RWPE2 (cell line): Measurements from ENCODE around the gene C1QTNF8.

Experiments
- ATAC-seq: fragments of 200-7000 bp; cut with Tn5 transposase; 3 replicates; pipeline ENCODE4 v1.9.1; 2021; ENCODE audit warnings: low read depth
- DNase-seq: peaks from one replicate; pipeline ENCODE4 v3.0.0-alpha.2; 2020; ENCODE audit warnings: low spot score
- H3K27ac ChIP-seq: fragments of 450-650 bp; 2 replicates; pipeline ENCODE4 v1.5.1; 2017; ENCODE audit warnings: mild to moderate bottlenecking; ENCODE audit not compliant: poor library complexity, severe bottlenecking
- H3K27me3 ChIP-seq: fragments of 250-450 bp; sonication (Bioruptor Pico); 2 replicates; pipeline ENCODE4 v1.5.1; 2021; ENCODE audit warnings: mild to moderate bottlenecking, moderate library complexity; ENCODE audit not compliant: insufficient read depth, poor library complexity, severe bottlenecking
- H3K36me3 ChIP-seq: fragments of 250-450 bp; sonication (Bioruptor Pico); 2 replicates; pipeline ENCODE4 v1.5.1; 2020; ENCODE audit warnings: low read depth, mild to moderate bottlenecking, moderate library complexity
- H3K4me1 ChIP-seq: fragments of 250-450 bp; sonication (Bioruptor Pico); 2 replicates; pipeline ENCODE4 v1.5.1; 2021; ENCODE audit warnings: mild to moderate bottlenecking, moderate library complexity; ENCODE audit not compliant: insufficient read depth, poor library complexity, severe bottlenecking
- H3K4me3 ChIP-seq: fragments of 250-450 bp; sonication (Bioruptor Pico); 2 replicates; pipeline ENCODE4 v1.5.1; 2021; ENCODE audit warnings: mild to moderate bottlenecking, moderate library complexity; ENCODE audit not compliant: severe bottlenecking
- H3K9me3 ChIP-seq: fragments of 250-450 bp; sonication (Bioruptor Pico); 2 replicates; pipeline ENCODE4 v1.5.1; 2021; ENCODE audit warnings: mild to moderate bottlenecking, moderate library complexity; ENCODE audit not compliant: severe bottlenecking
- TF ChIP-seq, protein P1 (sequence below): fragments of 450-650 bp; IDR thresholded peaks from one replicate; pipeline ENCODE4 v1.5.1; 2017; ENCODE audit warnings: mild to moderate bottlenecking, moderate library complexity; ENCODE audit not compliant: poor library complexity, severe bottlenecking

Gene C1QTNF8

DNA sequence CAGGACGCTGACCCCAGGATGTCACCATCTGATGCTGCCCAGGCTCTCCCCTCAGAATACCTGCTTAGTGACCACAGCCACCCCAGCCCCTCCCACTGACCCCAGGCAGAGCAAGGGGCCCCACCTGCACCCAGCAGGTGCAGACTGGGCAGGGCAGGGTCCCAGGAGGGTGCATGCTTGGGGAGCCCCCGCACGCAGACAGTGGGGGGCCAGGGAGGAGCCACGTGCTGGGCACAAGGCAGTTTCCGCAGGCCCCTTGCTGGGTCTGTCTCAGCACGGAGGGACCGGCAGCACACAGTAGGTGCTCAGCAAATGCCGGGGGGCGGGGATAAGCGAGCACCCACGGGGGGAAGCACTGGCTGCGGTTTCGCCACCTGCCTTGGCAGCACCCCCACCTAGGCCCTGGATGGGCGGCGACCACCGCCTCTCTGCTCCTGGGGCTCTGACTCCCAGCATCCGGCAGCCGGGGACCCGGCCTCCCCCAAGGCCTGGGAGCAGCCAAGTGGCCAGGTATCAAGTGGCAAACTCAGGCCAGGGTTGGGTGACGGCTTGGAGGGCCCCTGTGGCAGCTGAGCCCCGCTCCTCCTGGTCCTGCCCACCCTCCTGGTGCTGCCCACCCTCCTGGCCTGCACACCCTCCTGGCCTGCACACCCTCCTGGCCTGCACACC is 42.2 kb downstream of the C1QTNF8 start:
- Histone ChIP-seq H3K36me3 (no peaks in the 10 kb centered on the region), H3K27me3 (no peaks in the 10 kb centered on the region), H3K9me3 (no peaks in the 10 kb centered on the region), H3K4me1 (no peaks in the 10 kb centered on the region), H3K27ac (no peak overlapping the region), H3K4me3 (no peak overlapping the region)
- ATAC-seq (no peak), DNase-seq (no peak)
- TF ChIP-seq, protein P1, sequence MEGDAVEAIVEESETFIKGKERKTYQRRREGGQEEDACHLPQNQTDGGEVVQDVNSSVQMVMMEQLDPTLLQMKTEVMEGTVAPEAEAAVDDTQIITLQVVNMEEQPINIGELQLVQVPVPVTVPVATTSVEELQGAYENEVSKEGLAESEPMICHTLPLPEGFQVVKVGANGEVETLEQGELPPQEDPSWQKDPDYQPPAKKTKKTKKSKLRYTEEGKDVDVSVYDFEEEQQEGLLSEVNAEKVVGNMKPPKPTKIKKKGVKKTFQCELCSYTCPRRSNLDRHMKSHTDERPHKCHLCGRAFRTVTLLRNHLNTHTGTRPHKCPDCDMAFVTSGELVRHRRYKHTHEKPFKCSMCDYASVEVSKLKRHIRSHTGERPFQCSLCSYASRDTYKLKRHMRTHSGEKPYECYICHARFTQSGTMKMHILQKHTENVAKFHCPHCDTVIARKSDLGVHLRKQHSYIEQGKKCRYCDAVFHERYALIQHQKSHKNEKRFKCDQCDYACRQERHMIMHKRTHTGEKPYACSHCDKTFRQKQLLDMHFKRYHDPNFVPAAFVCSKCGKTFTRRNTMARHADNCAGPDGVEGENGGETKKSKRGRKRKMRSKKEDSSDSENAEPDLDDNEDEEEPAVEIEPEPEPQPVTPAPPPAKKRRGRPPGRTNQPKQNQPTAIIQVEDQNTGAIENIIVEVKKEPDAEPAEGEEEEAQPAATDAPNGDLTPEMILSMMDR = no peak

DNA sequence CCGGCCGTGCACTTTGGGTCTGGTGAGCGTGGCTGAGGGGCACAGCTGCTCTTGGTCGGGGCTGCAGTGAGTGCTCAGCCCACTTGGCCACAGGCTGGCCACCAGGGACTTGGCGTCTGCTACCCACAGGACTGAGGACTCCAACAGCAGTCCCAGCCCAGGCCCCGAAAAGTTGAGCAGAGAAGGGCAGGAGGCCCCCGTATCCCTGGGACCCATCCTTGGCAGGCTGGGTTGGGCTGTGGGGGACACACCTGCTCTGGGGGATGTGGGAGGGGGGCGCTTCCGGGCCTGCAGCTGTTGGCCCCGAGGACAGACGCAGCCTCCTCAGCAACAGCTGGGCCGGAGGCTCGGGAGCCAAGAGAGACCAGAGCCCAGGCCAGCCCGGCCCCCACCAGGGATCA is 42.9 kb downstream of the C1QTNF8 start:
- no peak overlapping the region for H3K4me3 ChIP-seq
- H3K27ac ChIP-seq = no peak overlapping the region
- TF ChIP-seq, protein P1 = no peak
- DNase-seq = no peak
- H3K27me3 ChIP-seq = no peaks in the 10 kb centered on the region
- no peaks in the 10 kb centered on the region for H3K9me3 ChIP-seq
- no peaks in the 10 kb centered on the region for H3K36me3 ChIP-seq
- no peaks in the 10 kb centered on the region for H3K4me1 ChIP-seq
- no peak for ATAC-seq

DNA sequence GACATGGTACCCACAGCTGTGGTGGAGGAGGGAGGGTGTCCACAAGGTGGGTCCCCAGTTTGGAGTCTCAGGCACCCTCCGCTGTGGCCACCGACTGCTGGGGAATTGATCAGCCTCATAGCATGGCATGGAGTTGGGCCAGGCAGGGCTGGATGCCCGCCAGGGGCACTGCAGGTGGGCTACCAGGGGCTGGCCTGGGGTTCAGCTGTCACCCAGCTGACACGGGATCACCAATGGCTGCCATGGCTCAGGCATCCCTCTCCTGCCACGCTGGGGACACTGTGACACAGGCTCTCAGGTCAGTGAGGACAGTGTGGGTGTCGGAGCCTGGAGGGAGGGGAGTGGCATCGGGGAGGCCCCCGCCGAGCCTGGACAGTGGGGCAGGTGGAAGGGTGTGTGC is 43.3 kb downstream of the C1QTNF8 start:
- ATAC-seq (no peak), DNase-seq (no peak)
- Histone ChIP-seq H3K27me3 (no peaks in the 10 kb centered on the region), H3K27ac (no peak overlapping the region), H3K36me3 (no peaks in the 10 kb centered on the region), H3K4me3 (no peak overlapping the region), H3K4me1 (no peaks in the 10 kb centered on the region), H3K9me3 (no peaks in the 10 kb centered on the region)
- TF ChIP-seq, protein P1 = no peak

DNA sequence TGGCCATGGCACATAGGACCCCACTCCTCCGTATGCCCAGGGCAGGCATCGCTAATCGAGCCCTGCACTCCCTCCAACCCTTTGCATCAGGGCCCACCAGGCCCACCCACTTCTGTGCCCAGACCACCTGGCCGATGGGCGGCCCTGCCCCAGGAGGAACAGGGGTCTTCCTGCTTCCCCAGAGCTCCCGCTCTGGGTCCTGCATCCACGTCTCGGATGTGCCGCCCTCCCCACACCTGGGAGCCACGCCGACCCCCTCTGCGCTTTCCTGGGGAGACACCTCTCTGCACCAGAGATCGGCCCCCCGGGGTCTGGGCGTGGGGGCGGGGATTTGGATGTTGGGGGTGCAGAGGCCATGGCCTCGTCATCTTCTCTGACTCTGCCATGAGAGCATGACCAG is 44.6 kb downstream of the C1QTNF8 start:
- H3K27ac ChIP-seq = no peak overlapping the region
- no peaks in the 10 kb centered on the region for H3K27me3 ChIP-seq
- H3K4me1 ChIP-seq = no peaks in the 10 kb centered on the region
- H3K9me3 ChIP-seq = no peaks in the 10 kb centered on the region
- no peak for ATAC-seq
- H3K4me3 ChIP-seq = no peak overlapping the region
- H3K36me3 ChIP-seq = no peaks in the 10 kb centered on the region
- DNase-seq = no peak
- TF ChIP-seq, protein P1 = no peak

DNA sequence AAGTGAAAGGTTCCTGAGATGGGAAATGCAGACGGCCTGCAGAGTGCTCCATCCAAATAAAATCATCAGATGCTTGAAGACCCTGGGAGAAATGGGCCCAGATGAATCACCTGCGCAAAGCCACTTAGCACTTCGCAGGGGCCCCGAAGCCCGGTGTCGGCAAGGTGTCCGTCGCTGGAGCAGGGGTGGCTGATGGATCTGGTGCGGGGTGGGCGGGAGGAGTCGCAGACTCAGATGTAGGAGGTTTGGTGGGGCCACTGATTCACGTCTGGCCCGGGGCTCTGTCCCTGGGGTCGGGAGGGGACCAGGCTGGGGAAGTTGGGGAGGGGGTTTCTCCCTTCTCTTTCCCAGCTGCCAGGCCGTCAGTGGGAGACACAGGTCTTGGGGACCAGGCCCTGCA is 45.1 kb downstream of the C1QTNF8 start:
- H3K4me1 ChIP-seq = no peaks in the 10 kb centered on the region
- DNase-seq (no peak), ATAC-seq (no peak)
- H3K4me3 ChIP-seq = no peak overlapping the region
- peaks cover 4% of the 10 kb centered on the region for H3K27me3 ChIP-seq
- no peaks in the 10 kb centered on the region for H3K9me3 ChIP-seq
- no peaks in the 10 kb centered on the region for H3K36me3 ChIP-seq
- TF ChIP-seq, protein P1 = no peak
- no peak overlapping the region for H3K27ac ChIP-seq
